GM10847 (cell line): ENCODE data around the gene PJA1.

ENCODE experiments used
- POLR2A ChIP-seq: IDR thresholded peaks from 2 replicates; pipeline ENCODE4 v1.6.1; 2011; ENCODE audit not compliant: insufficient read length; ENCODE audit errors: extremely low read depth

The PJA1 gene

DNA sequence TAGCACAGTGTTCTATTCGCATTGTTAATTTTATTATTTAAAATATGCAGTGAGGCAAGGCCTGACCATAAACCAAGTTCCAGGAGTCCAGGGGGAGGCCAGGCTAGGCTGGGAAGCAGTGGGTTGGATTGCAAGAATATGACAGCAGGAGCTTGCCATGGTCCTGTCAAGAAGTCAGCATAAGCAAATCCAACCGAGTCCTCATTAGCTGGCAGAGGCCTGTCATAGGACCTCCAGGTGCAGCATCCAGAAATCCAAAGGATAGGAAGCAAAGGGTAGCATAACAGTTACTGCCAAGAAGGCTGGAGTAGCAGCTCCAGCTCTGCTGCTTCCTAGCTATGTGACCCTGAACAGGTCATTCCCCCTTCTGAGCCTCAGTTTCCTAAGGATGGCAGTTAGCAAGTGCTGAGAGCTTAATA lies 13.4 kb downstream of the PJA1 start:
- no peak for TF ChIP-seq POLR2A

DNA sequence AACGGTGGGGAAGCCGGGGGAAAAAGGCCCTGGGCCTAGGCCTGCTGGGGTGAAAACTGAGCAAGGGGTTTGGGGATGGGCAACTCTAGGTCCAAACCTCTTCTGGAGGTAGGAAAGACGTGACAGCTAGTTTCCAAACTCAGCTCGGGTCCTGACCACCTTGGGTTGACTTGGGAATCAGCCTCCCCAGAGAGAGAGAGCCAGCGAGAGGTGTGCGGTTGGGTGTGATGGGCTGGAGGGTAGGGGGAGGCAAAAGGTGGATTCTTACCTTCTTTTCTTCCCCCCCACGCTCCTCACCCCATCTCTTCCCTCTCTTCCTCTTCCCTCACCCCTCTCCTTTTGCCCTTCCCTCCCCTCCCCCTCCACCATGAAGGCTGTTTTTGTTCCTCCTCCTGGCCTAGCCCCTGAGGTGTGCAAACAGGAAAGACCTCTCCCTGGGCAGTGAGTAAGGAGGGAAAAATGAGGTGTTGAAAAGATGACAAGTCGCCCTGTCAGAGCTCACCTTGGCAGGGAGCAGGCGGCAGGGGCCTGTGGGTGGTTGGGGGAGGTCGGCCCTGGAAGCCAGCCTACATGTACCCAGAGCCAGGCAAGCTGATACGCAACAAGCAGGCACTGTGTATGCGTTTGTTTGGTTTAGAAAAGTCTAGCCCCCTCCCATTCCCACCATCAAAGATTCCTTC lies 14.8 kb downstream of the PJA1 start:
- TF ChIP-seq POLR2A = no peak

DNA sequence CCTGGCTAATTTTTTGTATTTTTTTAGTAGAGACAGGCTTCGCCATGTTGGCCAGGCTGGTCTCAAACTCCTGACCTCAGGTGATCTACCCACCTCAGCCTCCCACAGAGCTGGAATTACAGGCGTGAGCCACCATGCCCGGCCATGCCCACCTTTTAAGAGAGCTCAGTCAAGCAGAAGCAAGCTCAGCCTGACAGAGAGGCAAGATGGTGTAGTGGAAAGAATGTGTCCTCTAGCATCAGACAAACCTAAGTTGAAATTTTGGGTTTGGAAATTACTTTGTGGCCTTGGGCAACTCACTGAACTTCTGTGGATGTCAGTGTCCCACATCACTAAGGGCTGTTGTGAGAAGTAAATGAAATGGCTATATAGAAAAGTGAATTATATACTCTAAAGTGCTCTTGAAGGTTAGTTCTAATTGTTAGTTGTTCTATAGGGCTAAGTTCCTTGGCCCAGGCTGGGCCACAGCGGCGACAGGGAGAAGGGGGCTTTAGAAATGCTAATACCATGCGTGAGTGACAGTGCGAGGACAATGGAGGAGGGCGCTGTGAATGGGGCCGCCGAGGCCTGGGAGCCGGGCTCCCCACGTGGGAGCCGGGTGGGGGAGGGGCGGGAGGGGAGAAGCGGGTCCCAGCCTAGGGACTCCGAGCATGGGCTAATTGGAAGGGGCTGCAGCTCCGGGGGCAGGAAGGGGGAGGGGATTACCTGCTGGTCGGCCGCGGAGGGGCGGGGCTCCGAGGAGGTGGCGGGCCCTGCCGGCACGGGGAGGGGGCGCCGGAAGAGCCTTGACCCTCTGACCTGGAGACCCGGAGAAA lies 15.6 kb downstream of the PJA1 start:
- no peak for TF ChIP-seq POLR2A

DNA sequence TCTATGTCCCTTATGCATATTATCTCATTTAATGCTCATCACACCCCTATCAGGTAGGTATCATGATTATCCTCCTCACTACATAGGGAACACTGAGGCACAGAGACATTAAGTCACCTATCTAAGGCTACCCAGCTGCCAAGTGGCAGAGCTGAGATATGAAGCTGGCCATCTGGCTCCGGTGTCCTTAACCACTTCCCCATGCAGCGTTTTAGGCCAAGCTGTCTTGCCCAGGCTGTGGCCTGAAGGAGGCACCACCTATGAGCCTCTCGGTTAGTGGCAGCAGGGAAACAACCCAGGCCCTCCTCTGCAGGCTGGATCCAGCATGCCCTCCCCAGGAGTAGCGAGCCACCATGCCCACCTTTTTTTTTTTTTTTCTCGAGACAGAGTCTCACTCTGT lies 16.3 kb downstream of the PJA1 start:
- no peak for TF ChIP-seq POLR2A

DNA sequence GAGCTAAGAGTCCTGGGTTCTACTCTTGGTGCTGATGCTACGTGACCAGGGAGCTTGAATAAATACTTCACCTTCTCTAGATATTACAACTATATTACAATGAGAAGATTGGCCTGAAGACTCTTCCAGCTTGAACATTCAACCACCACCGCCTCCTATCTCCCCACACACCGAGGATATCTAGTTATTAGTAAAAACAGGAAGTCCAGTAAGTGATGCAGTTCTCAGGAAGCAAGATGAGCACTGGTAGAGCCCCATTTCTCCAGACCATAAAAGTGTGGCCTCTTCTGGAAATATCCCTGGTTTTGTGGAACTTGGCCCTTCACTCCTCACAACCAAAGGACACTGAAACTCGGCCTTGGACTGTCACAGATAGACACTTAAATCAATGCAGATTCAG lies 18.5 kb downstream of the PJA1 start:
- no peak for TF ChIP-seq POLR2A

DNA sequence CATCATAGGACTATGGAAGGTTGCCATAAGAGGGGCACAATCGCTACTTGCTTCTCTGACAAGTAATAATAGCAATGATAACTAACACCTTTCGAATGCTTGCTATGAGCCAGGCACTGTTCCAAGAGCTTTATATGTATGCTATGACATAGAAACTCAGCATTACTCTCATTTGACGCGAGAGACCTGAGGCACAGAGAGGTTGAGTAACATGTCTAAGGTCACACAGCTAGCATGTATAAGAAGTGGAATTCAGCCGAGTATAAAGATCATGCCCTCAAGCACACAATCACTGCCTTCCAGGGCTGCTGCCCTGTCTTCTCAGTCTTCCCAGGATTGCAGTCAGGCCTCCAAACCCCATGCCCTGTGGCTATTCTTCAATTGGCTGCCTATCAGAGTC lies 19.5 kb downstream of the PJA1 start:
- TF ChIP-seq POLR2A = no peak

DNA sequence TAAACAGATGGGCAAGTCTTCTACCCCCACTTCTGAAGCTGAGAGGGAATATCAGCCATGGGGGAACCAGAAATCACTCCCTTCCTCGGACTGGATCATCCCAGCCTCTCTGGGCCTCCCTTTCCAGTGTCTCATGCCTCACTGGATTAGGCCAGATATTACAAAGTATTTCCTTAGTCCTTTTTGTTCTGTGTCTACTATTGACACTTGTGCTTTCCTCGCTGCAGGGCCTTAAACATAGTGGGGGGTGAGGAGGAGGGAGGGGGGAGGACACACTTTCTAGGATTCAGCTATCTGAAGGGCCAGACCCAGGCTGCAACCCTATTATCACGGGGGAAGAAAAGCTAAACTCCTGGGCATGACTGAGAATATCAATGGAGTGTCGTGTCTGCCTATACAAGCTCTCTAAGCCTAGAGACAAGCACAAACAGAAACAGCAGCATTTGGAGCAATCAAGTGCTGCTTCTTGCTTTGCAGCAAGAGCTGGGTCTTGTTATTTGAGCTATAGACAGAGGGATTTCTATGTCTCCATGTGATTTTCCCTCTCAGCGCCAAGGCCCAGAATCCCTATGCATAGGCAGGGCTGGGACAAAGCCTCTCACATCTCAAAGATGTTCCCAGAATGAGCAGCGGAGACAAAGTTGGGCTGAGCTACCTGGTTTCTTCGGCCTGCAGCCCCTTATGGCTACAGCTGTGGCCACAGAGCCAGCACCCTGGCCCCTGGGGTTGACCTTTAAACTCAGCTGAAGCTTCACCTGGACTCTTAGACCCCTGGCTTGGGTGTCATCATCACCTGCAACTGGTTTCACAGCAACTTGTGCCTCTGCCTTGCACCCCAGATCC lies 20.2 kb downstream of the PJA1 start:
- TF ChIP-seq POLR2A = no peak

DNA sequence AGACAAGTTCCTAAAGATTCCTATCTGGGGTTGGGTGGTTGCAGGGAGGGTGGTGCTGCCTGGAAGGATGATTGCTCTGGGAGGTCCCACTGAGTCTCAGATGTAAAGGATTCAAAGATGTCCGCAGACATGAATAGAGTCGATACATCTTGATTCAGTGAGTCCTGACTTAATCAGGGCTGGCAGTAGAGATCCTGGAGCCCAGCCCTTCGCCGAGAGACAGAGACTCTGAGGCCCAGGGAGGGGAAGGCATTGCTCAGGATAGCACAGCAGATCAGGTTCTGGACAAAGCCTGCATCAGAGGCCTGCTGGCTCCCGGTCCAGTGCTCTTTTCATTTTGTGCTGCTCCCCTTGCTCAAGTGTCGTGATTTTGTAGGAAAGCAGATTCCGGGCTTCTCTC lies 21.7 kb downstream of the PJA1 start:
- TF ChIP-seq POLR2A = no peak

DNA sequence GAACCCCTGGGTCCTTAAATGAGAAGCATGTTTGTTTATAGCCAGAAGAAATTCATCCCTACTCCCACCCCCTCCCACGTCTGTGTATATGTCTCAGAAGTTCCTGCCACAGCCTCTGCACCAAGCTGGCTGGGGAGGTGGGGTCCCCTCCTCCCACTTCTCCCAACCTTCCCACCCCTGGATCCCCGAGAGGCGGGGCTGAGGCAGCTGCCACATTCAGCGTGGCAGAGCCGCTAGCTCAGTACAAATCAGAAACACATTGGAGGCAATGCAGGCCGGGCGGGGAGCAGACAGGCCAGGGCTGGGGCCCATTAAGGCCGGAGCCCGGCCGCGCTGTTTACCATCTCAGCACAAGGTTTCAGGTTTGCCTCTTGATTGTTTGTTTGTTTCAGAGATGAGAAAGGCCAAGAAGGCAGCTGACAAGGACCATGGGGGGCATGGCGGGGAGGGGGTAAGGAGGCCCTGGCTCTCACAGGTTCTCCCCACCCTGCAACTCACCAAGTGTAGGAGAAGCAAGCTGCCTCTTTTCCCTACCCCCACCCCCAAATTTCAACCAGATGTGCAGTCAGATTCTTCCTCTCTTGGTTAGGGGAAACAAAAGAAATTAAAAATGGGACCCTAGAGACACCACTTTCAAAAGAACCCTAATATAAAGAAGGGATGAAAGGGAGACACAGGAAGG lies 22.3 kb downstream of the PJA1 start:
- TF ChIP-seq POLR2A = no peak

DNA sequence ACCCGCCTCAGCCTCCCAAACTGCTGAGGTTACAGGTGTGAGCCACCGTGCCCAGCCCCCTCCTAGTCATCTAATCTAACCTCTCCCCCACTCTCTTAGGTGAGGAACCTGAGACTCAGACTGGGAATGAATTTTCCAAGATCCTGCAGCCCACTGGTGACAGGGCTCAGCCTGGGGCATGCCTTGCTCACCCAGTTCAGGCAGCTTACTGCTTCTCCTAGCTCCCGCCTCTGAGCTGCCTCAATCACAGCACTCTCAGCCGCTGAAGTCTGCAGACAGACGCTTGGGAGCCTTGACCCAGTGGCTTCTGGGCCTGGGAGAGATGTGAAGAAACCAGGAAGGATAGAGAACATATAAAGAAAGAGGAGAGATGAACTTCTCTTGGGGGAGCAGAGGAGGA lies 24.4 kb downstream of the PJA1 start:
- TF ChIP-seq POLR2A = no peak

DNA sequence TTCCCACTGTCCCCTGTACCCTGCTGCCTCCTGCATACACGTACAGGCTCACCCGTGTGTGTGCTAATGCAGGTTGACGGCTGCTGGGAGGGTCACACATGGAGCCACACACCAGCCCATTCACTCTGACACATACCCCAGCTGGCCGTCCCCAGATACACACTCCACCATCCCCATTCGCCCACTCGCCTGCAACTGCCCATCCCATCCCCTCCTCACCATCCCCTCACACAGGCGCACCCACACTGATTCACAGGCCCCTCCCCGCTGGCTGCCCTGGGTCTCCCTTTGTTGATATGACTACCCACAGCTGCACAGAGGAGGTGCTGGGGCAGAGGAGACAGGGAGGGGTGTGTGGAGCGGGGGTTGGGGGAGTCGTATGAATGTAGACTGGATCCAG lies 25.7 kb downstream of the PJA1 start:
- TF ChIP-seq POLR2A = no peak

DNA sequence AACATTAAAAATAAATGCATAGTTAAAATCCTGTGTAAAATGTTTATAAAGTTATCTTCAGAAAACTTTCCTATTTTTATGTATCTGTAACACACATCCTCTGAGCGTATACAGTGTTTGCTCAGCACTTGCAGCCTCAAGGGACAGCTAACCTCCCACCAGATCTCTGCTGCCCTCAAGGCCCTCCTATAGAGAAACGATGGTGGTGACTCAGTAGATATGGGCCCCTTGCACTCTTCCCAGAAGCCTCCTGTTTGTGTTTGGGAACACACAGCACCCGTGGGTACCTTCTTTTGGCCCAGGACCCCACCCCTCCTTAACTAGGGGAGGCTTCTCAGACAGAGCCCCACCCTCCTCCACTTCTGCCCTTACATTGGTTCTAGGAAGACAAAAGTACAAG lies 26.7 kb downstream of the PJA1 start:
- TF ChIP-seq POLR2A = no peak

DNA sequence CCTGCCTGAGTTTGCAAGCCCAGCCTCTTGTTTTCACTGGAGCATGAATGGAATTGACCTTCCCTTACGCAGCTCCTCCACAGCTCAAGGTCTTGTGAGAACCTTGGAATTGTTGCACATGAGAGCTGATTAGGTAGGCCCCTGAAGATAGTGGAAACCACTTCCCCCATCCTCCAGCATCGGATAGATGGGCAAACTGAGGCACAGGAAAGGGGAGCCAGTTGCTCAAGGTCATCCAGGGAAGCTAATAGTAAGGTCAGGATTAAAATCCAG lies 27.2 kb downstream of the PJA1 start:
- no peak for TF ChIP-seq POLR2A

DNA sequence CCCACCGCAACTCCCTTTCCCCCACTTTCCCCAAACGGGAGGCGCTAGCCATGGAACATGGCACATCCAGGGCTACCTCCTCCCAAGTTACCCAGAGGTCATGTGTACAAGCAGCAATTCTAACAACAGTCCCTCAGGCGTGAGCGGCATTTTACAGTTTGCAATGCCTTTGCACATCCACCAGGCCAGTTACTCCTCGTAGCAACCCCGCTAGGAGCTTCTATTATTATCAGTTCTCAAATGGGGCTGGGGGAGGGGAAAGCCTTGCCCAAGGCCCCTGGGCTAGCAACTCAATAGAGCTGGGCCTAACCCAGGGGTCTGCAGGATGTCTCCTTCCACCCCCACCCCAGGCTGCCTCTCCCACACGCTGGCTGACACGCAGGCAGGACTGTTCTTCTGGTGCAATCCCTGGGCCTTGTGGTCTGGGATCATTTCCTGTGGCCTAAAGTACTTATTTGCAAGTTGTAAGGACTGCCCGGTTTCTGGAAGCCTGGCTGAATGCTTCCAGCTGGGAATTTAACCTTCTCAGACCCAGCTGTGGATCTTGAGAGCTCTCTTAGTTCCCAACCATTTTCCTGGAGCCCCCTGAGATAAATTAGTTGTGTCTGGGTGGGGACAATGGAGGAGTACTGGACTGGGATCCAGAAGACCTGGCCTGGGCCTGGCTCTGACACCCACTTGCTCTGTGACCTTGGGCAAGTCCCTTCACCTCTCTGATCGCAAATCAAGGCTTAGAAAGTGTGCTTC lies 27.7 kb downstream of the PJA1 start:
- no peak for TF ChIP-seq POLR2A
